Measurements from ENCODE around the gene LMX1A.

LMX1A gene

DNA sequence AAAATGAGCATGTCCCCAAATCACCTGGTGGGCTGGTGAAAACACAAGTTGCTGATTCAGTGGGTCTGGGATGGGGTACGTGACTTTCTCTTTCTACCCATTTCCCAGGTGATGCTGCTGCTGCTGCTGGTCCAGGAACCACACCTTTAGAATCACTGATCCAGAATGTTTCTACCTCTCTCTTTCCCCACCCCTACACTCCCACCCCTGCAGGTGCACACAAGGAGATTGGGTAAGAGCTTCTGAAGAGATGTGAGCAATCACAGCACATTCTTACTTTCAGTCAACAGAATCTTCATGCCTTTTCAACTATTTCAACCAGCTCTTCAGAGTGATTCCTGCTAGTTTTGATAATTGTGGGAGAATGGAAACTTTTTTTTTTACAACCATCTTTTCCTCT, 130.9 kb downstream of the LMX1A start:
- TF ChIP-seq, protein P1, sequence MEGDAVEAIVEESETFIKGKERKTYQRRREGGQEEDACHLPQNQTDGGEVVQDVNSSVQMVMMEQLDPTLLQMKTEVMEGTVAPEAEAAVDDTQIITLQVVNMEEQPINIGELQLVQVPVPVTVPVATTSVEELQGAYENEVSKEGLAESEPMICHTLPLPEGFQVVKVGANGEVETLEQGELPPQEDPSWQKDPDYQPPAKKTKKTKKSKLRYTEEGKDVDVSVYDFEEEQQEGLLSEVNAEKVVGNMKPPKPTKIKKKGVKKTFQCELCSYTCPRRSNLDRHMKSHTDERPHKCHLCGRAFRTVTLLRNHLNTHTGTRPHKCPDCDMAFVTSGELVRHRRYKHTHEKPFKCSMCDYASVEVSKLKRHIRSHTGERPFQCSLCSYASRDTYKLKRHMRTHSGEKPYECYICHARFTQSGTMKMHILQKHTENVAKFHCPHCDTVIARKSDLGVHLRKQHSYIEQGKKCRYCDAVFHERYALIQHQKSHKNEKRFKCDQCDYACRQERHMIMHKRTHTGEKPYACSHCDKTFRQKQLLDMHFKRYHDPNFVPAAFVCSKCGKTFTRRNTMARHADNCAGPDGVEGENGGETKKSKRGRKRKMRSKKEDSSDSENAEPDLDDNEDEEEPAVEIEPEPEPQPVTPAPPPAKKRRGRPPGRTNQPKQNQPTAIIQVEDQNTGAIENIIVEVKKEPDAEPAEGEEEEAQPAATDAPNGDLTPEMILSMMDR (conservative IDR thresholded peaks at IDR 0.05; ENCODE audit: low read depth, low read length) = no peak
- DNase-seq (ENCODE audit: low read depth) = no peak
- H3K4me3 ChIP-seq (ENCODE audit: low read length) = no peak overlapping the region

DNA sequence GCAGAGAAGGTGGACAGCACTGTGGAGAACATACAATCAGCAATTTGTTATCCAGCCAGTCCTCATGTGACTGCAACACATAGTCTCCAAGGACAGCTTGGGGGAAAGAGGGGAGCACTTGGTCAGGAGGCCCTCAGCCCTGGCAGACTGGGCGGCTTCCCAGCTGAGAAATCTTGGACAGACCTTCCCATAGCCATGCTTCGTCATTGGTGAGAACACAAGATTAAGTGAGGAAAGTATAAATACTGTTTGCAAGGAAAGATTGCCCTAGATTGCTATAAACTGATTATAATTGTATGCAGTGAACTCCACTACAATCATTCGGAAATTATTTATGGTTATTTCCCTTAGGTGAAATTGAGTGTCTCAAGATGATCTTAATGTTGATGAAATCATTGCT, 131.5 kb downstream of the LMX1A start:
- no peak for DNase-seq (ENCODE audit: low read depth)
- TF ChIP-seq, protein P1 (conservative IDR thresholded peaks at IDR 0.05; ENCODE audit: low read depth, low read length) = no peak
- no peak overlapping the region for H3K4me3 ChIP-seq (ENCODE audit: low read length)

- TF ChIP-seq, protein P1 (conservative IDR thresholded peaks at IDR 0.05; ENCODE audit: low read depth, low read length) = no peak
- DNase-seq (ENCODE audit: low read depth) = no peak
- H3K4me3 ChIP-seq (ENCODE audit: low read length) = no peak overlapping the region
Measured at GRCh38 chr1:165224504-165224903, 132.0 kb downstream of the LMX1A start.

DNA sequence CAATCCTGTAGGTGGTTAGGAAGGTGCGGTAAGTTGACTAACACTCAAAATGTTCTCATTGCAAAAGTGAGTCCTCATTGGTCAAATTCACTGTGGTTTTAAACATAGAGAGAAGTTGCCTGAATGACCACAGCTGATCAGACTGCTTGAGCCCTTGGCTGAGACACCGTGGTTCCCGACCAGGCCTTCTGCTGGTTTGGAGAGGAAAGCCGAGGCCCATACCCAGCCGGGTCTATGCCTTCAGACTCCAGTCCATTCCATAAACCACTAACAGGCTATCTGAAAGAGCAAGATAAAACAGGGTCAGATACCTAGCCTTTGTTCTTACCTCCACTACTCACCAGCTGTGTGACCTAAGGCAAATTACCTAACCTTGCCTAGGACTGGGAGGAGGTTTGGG, 133.9 kb downstream of the LMX1A start:
- TF ChIP-seq, protein P1 (conservative IDR thresholded peaks at IDR 0.05; ENCODE audit: low read depth, low read length) = no peak
- no peak for DNase-seq (ENCODE audit: low read depth)
- no peak overlapping the region for H3K4me3 ChIP-seq (ENCODE audit: low read length)

DNA sequence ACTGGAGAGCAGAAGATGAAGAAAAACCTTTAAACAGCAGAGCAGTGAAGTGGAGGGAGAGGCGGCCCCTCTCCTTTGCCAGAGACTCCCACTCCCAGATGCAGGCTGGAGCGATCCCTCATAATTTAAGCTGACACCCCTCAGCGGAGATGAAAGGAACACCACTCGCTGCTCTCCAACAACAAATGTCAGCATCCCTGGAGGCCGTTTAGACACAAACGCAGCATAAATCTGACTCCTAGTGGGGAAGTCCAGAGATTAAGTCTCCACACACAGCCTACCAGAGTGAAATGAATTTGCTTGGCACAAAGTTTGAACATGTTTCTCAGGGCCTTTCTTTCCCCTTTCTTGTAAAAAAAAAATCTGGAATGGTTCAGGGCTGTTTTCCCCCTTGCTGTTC, 137.8 kb downstream of the LMX1A start:
- no peak for DNase-seq (ENCODE audit: low read depth)
- H3K4me3 ChIP-seq (ENCODE audit: low read length) = no peak overlapping the region
- TF ChIP-seq, protein P1 (conservative IDR thresholded peaks at IDR 0.05; ENCODE audit: low read depth, low read length) = no peak

GRCh38 chr1:165217958-165218357, 138.6 kb downstream of the LMX1A start:
- H3K4me3 ChIP-seq (ENCODE audit: low read length) = no peak overlapping the region
- TF ChIP-seq, protein P1 (conservative IDR thresholded peaks at IDR 0.05; ENCODE audit: low read depth, low read length) = no peak
- DNase-seq (ENCODE audit: low read depth) = no peak

GRCh38 chr1:165216254-165216653, 140.3 kb downstream of the LMX1A start:
- H3K4me3 ChIP-seq (ENCODE audit: low read length) = no peak overlapping the region
- TF ChIP-seq, protein P1 (conservative IDR thresholded peaks at IDR 0.05; ENCODE audit: low read depth, low read length) = no peak
- DNase-seq (ENCODE audit: low read depth) = no peak
